HepG2 (cell line): Measurements from ENCODE around the gene TDRD10. TPM values are rescaled to one million over a fixed set of nuclear protein-coding genes. Genes with fewer than 3 reads are reported as not detected.

ENCODE experiments used
- CBX5 ChIP-seq: sonication (generic); formaldehyde crosslinking; IDR thresholded peaks from 2 replicates; pipeline ENCODE4 v1.4.0; 2020; ENCODE audit warnings: missing genetic modification reagents, borderline replicate concordance
- EP300 ChIP-seq, 3 experiments: sonication (generic) in 1 of 3; formaldehyde crosslinking in 1 of 3; IDR thresholded peaks; 2 replicates each; pipeline versions ENCODE4 v1.5.1 to v1.6.1; 2011 to 2020; ENCODE audit warnings: low read depth in 2 of 3, low read length in 2 of 3, borderline replicate concordance in 1 of 3, improper control_type of control experiment in 1 of 3, mild to moderate bottlenecking in 1 of 3, missing genetic modification reagents in 1 of 3, moderate library complexity in 1 of 3
- GATAD2A ChIP-seq: IDR thresholded peaks from 2 replicates; pipeline ENCODE4 v1.6.1; 2016
- HMG20B ChIP-seq: conservative IDR thresholded peaks from 2 replicates; pipeline ENCODE4 v1.6.1; 2016; ENCODE audit warnings: missing genetic modification reagents, missing compliant biosample characterization
- HMGXB4 ChIP-seq, 2 experiments: sonication (generic) in 1 of 2; formaldehyde crosslinking in 1 of 2; IDR thresholded peaks; 2 replicates each; pipeline versions ENCODE4 v1.4.0 to v1.6.1; 2018 to 2020; ENCODE audit warnings: missing genetic modification reagents in 2 of 2, borderline replicate concordance in 1 of 2, low read depth in 1 of 2, mild to moderate bottlenecking in 1 of 2, missing biosample characterization in 1 of 2
- IKZF1 ChIP-seq: fragments of 450-650 bp; IDR thresholded peaks from 2 replicates; pipeline ENCODE4 v1.7.1; 2016
- KAT2B ChIP-seq: fragments of 150-350 bp; IDR thresholded peaks from 2 replicates; pipeline ENCODE4 v1.6.1; 2014; ENCODE audit warnings: low read depth, low read length, borderline replicate concordance
- KLF11 ChIP-seq: IDR thresholded peaks from 2 replicates; pipeline ENCODE4 v1.6.1; 2016; ENCODE audit warnings: missing compliant biosample characterization
- LRRFIP1 ChIP-seq: sonication (generic); formaldehyde crosslinking; conservative IDR thresholded peaks from 2 replicates; pipeline ENCODE4 v1.4.0; 2020; ENCODE audit warnings: missing genetic modification reagents
- MATR3 ChIP-seq: sonication (generic); formaldehyde crosslinking; IDR thresholded peaks from 2 replicates; pipeline ENCODE4 v1.4.0; 2020; ENCODE audit warnings: missing genetic modification reagents
- PHF20 ChIP-seq: sonication (generic); formaldehyde crosslinking; IDR thresholded peaks from 2 replicates; pipeline ENCODE4 v1.5.0; 2020; ENCODE audit warnings: mild to moderate bottlenecking, missing genetic modification reagents
- POLR2AphosphoS2 ChIP-seq: IDR thresholded peaks from 2 replicates; pipeline ENCODE4 v1.6.1; 2011; ENCODE audit warnings: low read depth, low read length, improper control_type of control experiment
- RFX3 ChIP-seq: IDR thresholded peaks from 2 replicates; pipeline ENCODE4 v1.6.1; 2016; ENCODE audit warnings: missing biosample characterization, missing genetic modification reagents
- SIN3A ChIP-seq: IDR thresholded peaks from 2 replicates; pipeline ENCODE4 v1.6.1; 2011; ENCODE audit warnings: low read depth, mild to moderate bottlenecking, control low read depth, low read length, borderline replicate concordance
- SP1 ChIP-seq, 2 experiments: fragments of 450-650 bp in 1 of 2; sonication (generic) in 1 of 2; formaldehyde crosslinking in 1 of 2; IDR thresholded peaks; 2 replicates each; pipeline versions ENCODE4 v1.4.0 to v1.6.1; 2016 to 2020; ENCODE audit warnings: missing genetic modification reagents in 1 of 2
- SSRP1 ChIP-seq: IDR thresholded peaks from 2 replicates; pipeline ENCODE4 v1.6.1; 2016; ENCODE audit warnings: control low read depth
- TCF7L2 ChIP-seq: IDR thresholded peaks from 2 replicates; pipeline ENCODE4 v1.6.1; 2011; ENCODE audit warnings: mild to moderate bottlenecking, low read depth, low read length, moderate library complexity
- ZBTB1 ChIP-seq: sonication (generic); formaldehyde crosslinking; IDR thresholded peaks from 2 replicates; pipeline ENCODE4 v1.4.0; 2020; ENCODE audit warnings: missing genetic modification reagents, borderline replicate concordance
- ZBTB26 ChIP-seq: IDR thresholded peaks from 2 replicates; pipeline ENCODE4 v1.6.1; 2016; ENCODE audit warnings: missing compliant biosample characterization, missing genetic modification reagents, borderline replicate concordance
- ZNF232 ChIP-seq: sonication (generic); formaldehyde crosslinking; IDR thresholded peaks from 2 replicates; pipeline ENCODE4 v1.4.0; 2020; ENCODE audit warnings: missing genetic modification reagents, borderline replicate concordance
- ZNF253 ChIP-seq: sonication (generic); formaldehyde crosslinking; IDR thresholded peaks from 2 replicates; pipeline ENCODE4 v1.8.0; 2022; ENCODE audit warnings: mild to moderate bottlenecking, missing genetic modification reagents, borderline replicate concordance
- ZNF691 ChIP-seq: sonication (generic); formaldehyde crosslinking; IDR thresholded peaks from 2 replicates; pipeline ENCODE4 v1.4.0; 2020; ENCODE audit warnings: missing genetic modification reagents, low read depth, mild to moderate bottlenecking, borderline replicate concordance
- ZNF891 ChIP-seq: sonication (generic); formaldehyde crosslinking; IDR thresholded peaks from 2 replicates; pipeline ENCODE4 v1.5.0; 2020; ENCODE audit warnings: mild to moderate bottlenecking, missing genetic modification reagents
- polyA plus RNA-seq, 8 experiments: library from polyadenylated mRNA; depleted of rRNA in 3 of 8; stranded (reverse) in 7 of 8; unstranded in 1 of 8; fragments of >200 nt; fragmentation: Illumina TruSeq in 4 of 8; extraction: Trizol in 4 of 8; gene quantifications; 2 replicates each; pipeline versions ENCODE4 v1.2.1 to v1.2.3, GENCODE V29; 2011 to 2016; ENCODE audit warnings: low read depth in 4 of 8, missing spikeins in 1 of 8, mixed read lengths in 1 of 8; ENCODE audit not compliant: insufficient read depth in 1 of 8
- total RNA-seq, 5 experiments: library from RNA; depleted of rRNA; stranded (reverse); fragments of >200 nt; fragmentation: Illumina TruSeq; extraction: Trizol; gene quantifications; 2 replicates each; pipeline ENCODE4 v1.2.3, GENCODE V29; 2016; ENCODE audit warnings: low read depth in 1 of 5

TDRD10 gene
- total and polyA plus RNA-seq, 2 of the 13 experiments (the other 11 are each of a cell fraction or from before 2014, with no cell fraction given): not detected

DNA sequence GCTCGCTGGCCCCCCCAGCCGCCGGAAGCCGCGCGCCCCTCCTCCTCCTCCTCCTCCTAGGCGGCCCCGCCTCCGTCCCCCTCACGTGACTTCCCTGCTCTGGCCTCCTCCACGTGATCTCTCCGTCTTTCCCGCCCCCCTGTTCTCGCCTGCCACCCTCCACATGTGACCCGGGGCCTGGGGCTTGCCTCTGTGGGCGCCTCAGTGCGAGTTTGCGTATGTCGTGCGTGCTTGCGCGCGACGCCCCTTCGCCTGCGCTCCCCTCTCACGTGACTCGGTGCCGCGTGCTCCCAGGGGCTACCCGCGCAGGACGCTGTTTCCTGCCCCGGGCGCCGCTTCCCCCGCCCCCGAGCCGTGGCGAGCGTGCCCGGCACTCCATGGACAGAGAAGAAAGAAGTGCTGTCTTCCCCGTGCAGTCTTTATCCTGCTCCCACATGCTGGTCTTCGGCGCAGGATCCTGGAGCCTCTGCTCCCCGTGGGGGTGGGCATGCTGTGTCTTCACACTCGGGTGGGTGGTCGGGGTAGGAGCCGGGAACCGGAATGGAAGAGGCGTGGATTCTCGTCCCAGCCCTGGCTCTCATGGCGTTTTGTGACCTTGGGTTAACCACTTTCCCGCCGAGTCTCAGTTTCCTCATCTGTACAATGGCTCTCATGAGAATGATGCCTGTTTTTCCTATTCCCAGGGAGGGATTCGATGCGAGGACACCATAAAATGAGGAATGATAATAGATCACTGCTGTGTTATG, 56.9 kb downstream of the TDRD10 start (continued):
- TF ChIP-seq HMGXB4 (CRISPR knock-in tag; IDR thresholded peaks at IDR 0.05; ENCODE audit: borderline replicate concordance in 1 of 2, low read depth in 1 of 2): peak; percentile 73 to 87; a peak in 3 of 4 replicates
- peak; percentile 100 for TF ChIP-seq ZNF891 (CRISPR knock-in tag)
- TF ChIP-seq MATR3 (CRISPR knock-in tag): no peak
- TF ChIP-seq RFX3 (CRISPR knock-in tag): no peak; the same call in 1 of the 2 replicates
- peak; percentile 85 for TF ChIP-seq KLF11
- peak; percentile 39; the same call in 1 of the 2 replicates for TF ChIP-seq SSRP1
- peak; percentile 93 for TF ChIP-seq ZBTB26 (CRISPR knock-in tag)
- TF ChIP-seq POLR2AphosphoS2: no peak
- TF ChIP-seq LRRFIP1 (CRISPR knock-in tag): 0 out of 2 replicates have a peak, but pooled peaks have one; percentile 51
- peak; percentile 98 for TF ChIP-seq ZNF232 (CRISPR knock-in tag)
- peak; percentile 83 for TF ChIP-seq CBX5
- TF ChIP-seq PHF20: peak; percentile 81
- TF ChIP-seq ZNF253 (CRISPR knock-in tag): peak; percentile 99
- TF ChIP-seq TCF7L2: no peak
- no peak for TF ChIP-seq KAT2B
- TF ChIP-seq IKZF1: no peak
- no peak for TF ChIP-seq SP1 (IDR thresholded peaks at IDR 0.05)
- peak; percentile 78; the same call in 1 of the 2 replicates for TF ChIP-seq SP1 (CRISPR knock-in tag; IDR thresholded peaks at IDR 0.05)
- TF ChIP-seq GATAD2A: peak; percentile 66
- peak; percentile 75 for TF ChIP-seq HMG20B
- peak; percentile 97 for TF ChIP-seq ZNF691 (CRISPR knock-in tag)
- no peak for TF ChIP-seq ZBTB1 (CRISPR knock-in tag)
- peak; percentile 33; the same call in 1 of the 2 replicates for TF ChIP-seq SIN3A
- peak in 1 of 2 experiments; percentile 35; a peak in 1 of 4 replicates for TF ChIP-seq EP300 (IDR thresholded peaks at IDR 0.05; ENCODE audit: low read depth in 2 of 2, low read length in 2 of 2)
- TF ChIP-seq EP300 (CRISPR knock-in tag; IDR thresholded peaks at IDR 0.05; ENCODE audit: borderline replicate concordance): peak; percentile 62; the same call in 1 of the 2 replicates
